MCF 10A (cell line): ENCODE data around the gene TRPV6. TPM values are rescaled to one million over a fixed set of nuclear protein-coding genes. Genes with fewer than 3 reads are reported as not detected.

ENCODE experiments used
- BruUV-seq: library from RNA; stranded (reverse); fragments of 400-500 nt; replicated peaks from 2 replicates; lab custom pipeline; 2021; lab: Mats Ljungman, UMichigan
- CTCF ChIA-PET: fragments of 300-600 bp; sonication (Branson Sonifier 250); formaldehyde crosslinking; extraction: SDS; loops from one replicate; lab custom pipeline; 2021; ENCODE audit warnings: antibody characterized with exemption, inconsistent platforms; lab: Yijun Ruan, JAX
- POLR2A ChIA-PET: fragments of 300-600, 350-650 bp; sonication (Branson Sonifier 250); formaldehyde crosslinking; extraction: SDS; loops from one replicate; lab custom pipeline; 2020; ENCODE audit warnings: antibody characterized with exemption, inconsistent platforms; lab: Yijun Ruan, JAX
- DNase-seq: peaks from one replicate; pipeline ENCODE4 v3.0.0-alpha.2; 2018; ENCODE audit not compliant: unreplicated experiment
- H3K27ac Mint-ChIP-seq: one replicate; pipeline ENCODE4 v1.8.0; 2022; ENCODE audit warnings: mild to moderate bottlenecking, low read depth, mixed read lengths; ENCODE audit not compliant: unreplicated experiment
- H3K27me3 Mint-ChIP-seq: one replicate; pipeline ENCODE4 v1.8.0; 2022; ENCODE audit warnings: mixed read lengths; ENCODE audit not compliant: insufficient read depth, unreplicated experiment
- H3K36me3 Mint-ChIP-seq: one replicate; pipeline ENCODE4 v1.8.0; 2022; ENCODE audit warnings: mild to moderate bottlenecking, moderate library complexity, mixed read lengths; ENCODE audit not compliant: insufficient read depth, unreplicated experiment
- H3K4me1 Mint-ChIP-seq: one replicate; pipeline ENCODE4 v1.8.0; 2022; ENCODE audit warnings: mixed read lengths; ENCODE audit not compliant: insufficient read depth, unreplicated experiment
- H3K4me3 Mint-ChIP-seq: one replicate; pipeline ENCODE4 v1.8.0; 2022; ENCODE audit warnings: mild to moderate bottlenecking, moderate library complexity, mixed read lengths; ENCODE audit not compliant: unreplicated experiment
- H3K9me3 Mint-ChIP-seq: one replicate; pipeline ENCODE4 v1.8.0; 2022; ENCODE audit warnings: mixed read lengths; ENCODE audit not compliant: unreplicated experiment
- intact Hi-C: fragments of 100-400 bp; cut with micrococcal nuclease; formaldehyde crosslinking; loops from 2 replicates; pipeline ENCODE4 v1.14.1; 2022
- total RNA-seq: library from RNA; stranded (reverse); gene quantifications from 2 replicates; pipeline ENCODE4 v1.2.3, GENCODE V29; 2022
- TF ChIP-seq, protein P1 (sequence below): fragments of 200-600 bp; IDR thresholded peaks from one replicate; pipeline ENCODE4 v1.8.0; 2022; ENCODE audit warnings: antibody characterized with exemption, mild to moderate bottlenecking; ENCODE audit not compliant: unreplicated experiment

Gene TRPV6
- total RNA-seq, 1 experiment from 2014 or later = 0.30 TPM

DNA sequence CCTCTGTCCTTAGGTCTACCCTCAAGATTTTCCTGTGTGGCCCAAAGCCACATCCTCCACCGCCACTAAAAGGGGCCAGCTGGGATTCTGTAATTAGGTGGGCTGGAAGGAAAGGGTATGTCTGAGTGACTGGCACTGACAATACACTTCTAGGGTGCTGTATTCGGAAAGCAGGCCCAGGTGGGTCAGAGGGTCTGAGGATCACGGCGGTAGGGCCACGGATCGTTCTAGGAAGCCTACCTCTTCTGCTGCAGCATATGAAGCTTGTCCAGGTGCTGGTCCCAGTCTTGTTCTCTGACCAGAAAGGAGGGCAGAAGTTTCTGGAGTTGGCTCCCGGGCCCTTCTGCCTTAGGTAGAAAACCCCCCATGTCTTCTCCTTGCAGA is 47.5 kb upstream of the TRPV6 start:
- no peaks in the 10 kb centered on the region for H3K9me3 Mint-ChIP-seq
- BruUV-seq = no TSS peak
- H3K4me3 Mint-ChIP-seq = no peak overlapping the region
- H3K27me3 Mint-ChIP-seq = peaks cover 11% of the 10 kb centered on the region
- intact Hi-C loops = no loop called here
- TF ChIP-seq, protein P1, sequence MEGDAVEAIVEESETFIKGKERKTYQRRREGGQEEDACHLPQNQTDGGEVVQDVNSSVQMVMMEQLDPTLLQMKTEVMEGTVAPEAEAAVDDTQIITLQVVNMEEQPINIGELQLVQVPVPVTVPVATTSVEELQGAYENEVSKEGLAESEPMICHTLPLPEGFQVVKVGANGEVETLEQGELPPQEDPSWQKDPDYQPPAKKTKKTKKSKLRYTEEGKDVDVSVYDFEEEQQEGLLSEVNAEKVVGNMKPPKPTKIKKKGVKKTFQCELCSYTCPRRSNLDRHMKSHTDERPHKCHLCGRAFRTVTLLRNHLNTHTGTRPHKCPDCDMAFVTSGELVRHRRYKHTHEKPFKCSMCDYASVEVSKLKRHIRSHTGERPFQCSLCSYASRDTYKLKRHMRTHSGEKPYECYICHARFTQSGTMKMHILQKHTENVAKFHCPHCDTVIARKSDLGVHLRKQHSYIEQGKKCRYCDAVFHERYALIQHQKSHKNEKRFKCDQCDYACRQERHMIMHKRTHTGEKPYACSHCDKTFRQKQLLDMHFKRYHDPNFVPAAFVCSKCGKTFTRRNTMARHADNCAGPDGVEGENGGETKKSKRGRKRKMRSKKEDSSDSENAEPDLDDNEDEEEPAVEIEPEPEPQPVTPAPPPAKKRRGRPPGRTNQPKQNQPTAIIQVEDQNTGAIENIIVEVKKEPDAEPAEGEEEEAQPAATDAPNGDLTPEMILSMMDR = no peak
- ChIA-PET CTCF (interaction anchor here (0.5 to 1.3 kb wide), 3 partner anchors 69 to 472 kb away, joined by 3 to 4 read pairs (median 3); no protein-coding TSS in a partner anchor), POLR2A (no interaction called here)
- DNase-seq = no peak
- no peak overlapping the region for H3K27ac Mint-ChIP-seq
- H3K36me3 Mint-ChIP-seq = no peaks in the 10 kb centered on the region
- H3K4me1 Mint-ChIP-seq = no peaks in the 10 kb centered on the region

GRCh38 chr7:142932386-142933091 is 47.0 kb upstream of the TRPV6 start:
- POLR2A ChIA-PET = interaction anchor here (0.6 kb wide), 1 partner anchor 50 kb away, joined by 3 read pairs; no protein-coding TSS in a partner anchor
- Mint-ChIP-seq H3K27me3 (peaks cover 11% of the 10 kb centered on the region), H3K36me3 (no peaks in the 10 kb centered on the region), H3K4me1 (no peaks in the 10 kb centered on the region), H3K27ac (no peak overlapping the region), H3K9me3 (no peaks in the 10 kb centered on the region), H3K4me3 (no peak overlapping the region)
- no TSS peak for BruUV-seq
- CTCF ChIA-PET = interaction anchor here (0.5 to 1.2 kb wide), 3 partner anchors 18 to 471 kb away, joined by 3 to 4 read pairs (median 3); no protein-coding TSS in a partner anchor
- DNase-seq = no peak
- TF ChIP-seq, protein P1 = no peak
- intact Hi-C loops = no loop called here

- no peak overlapping the region for H3K27ac Mint-ChIP-seq
- DNase-seq = no peak
- no peak overlapping the region for H3K4me3 Mint-ChIP-seq
- H3K36me3 Mint-ChIP-seq = no peaks in the 10 kb centered on the region
- peaks cover 33% of the 10 kb centered on the region for H3K27me3 Mint-ChIP-seq
- no peaks in the 10 kb centered on the region for H3K9me3 Mint-ChIP-seq
- TF ChIP-seq, protein P1 = no peak
- no peaks in the 10 kb centered on the region for H3K4me1 Mint-ChIP-seq
- BruUV-seq = no TSS peak
- ChIA-PET CTCF (no interaction called here), POLR2A (no interaction called here)
- intact Hi-C loops = no loop called here
These were observed 44.7 kb upstream of the TRPV6 start for GRCh38 chr7:142930126-142930730.

DNA sequence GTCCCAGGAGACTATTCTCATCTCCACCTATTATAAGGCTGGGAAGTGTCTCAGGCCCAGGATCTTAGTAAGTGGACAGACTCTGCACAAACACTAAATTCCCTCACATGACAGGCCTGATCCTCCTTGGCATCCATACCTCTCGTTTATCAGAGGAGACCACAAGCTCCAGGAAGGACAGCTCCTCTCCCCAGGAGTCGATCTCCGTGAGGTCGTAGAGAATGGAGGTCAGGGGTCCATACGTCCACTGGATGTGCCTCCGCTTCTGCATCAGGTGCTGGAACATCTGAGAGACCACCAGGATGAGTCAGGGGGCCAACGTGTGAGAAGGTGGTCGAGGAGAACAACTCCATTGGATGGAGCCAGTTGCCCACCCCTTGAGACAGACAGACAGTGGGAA is 42.4 kb upstream of the TRPV6 start:
- no peak for DNase-seq
- intact Hi-C loops = no loop called here
- Mint-ChIP-seq H3K4me1 (no peaks in the 10 kb centered on the region), H3K9me3 (no peaks in the 10 kb centered on the region), H3K36me3 (no peaks in the 10 kb centered on the region), H3K27me3 (peaks cover 39% of the 10 kb centered on the region), H3K4me3 (no peak overlapping the region), H3K27ac (no peak overlapping the region)
- ChIA-PET POLR2A (no interaction called here), CTCF (interaction anchor here (0.8 kb wide), 1 partner anchor 8 kb away, joined by 3 read pairs; no protein-coding TSS in a partner anchor)
- no TSS peak for BruUV-seq
- TF ChIP-seq, protein P1 = no peak
